Glutamatergic neuron (in vitro differentiated cells): ENCODE data around the gene ZBTB21. TPM values are rescaled to one million over a fixed set of nuclear protein-coding genes. Genes with fewer than 3 reads are reported as not detected.
A peak's percentile ranks its signal among the peaks of the same experiment; 100 is the strongest.

Experiments used
- DNase-seq: peaks from one replicate; pipeline ENCODE4 v3.0.0; 2022
- H3K27ac Mint-ChIP-seq: one replicate; pipeline ENCODE4 v1.8.0; 2020; ENCODE audit warnings: mild to moderate bottlenecking, mixed read lengths, inconsistent platforms; ENCODE audit not compliant: unreplicated experiment
- H3K27me3 Mint-ChIP-seq: one replicate; pipeline ENCODE4 v1.8.0; 2020; ENCODE audit warnings: mild to moderate bottlenecking, moderate library complexity, mixed read lengths, inconsistent platforms; ENCODE audit not compliant: unreplicated experiment
- H3K36me3 Mint-ChIP-seq: one replicate; pipeline ENCODE4 v1.8.0; 2020; ENCODE audit warnings: mild to moderate bottlenecking, mixed read lengths, inconsistent platforms; ENCODE audit not compliant: unreplicated experiment
- H3K4me1 Mint-ChIP-seq: one replicate; pipeline ENCODE4 v1.8.0; 2020; ENCODE audit warnings: mild to moderate bottlenecking, low read depth, mixed read lengths, inconsistent platforms; ENCODE audit not compliant: unreplicated experiment
- H3K4me3 Mint-ChIP-seq: one replicate; pipeline ENCODE4 v1.8.0; 2020; ENCODE audit warnings: mild to moderate bottlenecking, mixed read lengths, inconsistent platforms; ENCODE audit not compliant: unreplicated experiment
- H3K9me3 Mint-ChIP-seq: one replicate; pipeline ENCODE4 v1.8.0; 2020; ENCODE audit warnings: mild to moderate bottlenecking, moderate library complexity, mixed read lengths, inconsistent platforms; ENCODE audit not compliant: unreplicated experiment
- total RNA-seq: library from RNA; stranded (reverse); fragmentation: NEBNext Ultra II Directional; extraction: Animal tissue kit (Norgen Biotek cat#: 25700); gene quantifications from one replicate; pipeline ENCODE4 v1.2.1, GENCODE V29; 2021; ENCODE audit not compliant: unreplicated experiment
- TF ChIP-seq, protein P1 (sequence below): fragments of 200-600 bp; sonication (generic); IDR thresholded peaks from one replicate; pipeline ENCODE4 v1.5.0; 2021; ENCODE audit not compliant: partially characterized antibody, unreplicated experiment

Gene ZBTB21
- total RNA-seq, 1 donor from 2014 or later: 21.2 TPM

DNA sequence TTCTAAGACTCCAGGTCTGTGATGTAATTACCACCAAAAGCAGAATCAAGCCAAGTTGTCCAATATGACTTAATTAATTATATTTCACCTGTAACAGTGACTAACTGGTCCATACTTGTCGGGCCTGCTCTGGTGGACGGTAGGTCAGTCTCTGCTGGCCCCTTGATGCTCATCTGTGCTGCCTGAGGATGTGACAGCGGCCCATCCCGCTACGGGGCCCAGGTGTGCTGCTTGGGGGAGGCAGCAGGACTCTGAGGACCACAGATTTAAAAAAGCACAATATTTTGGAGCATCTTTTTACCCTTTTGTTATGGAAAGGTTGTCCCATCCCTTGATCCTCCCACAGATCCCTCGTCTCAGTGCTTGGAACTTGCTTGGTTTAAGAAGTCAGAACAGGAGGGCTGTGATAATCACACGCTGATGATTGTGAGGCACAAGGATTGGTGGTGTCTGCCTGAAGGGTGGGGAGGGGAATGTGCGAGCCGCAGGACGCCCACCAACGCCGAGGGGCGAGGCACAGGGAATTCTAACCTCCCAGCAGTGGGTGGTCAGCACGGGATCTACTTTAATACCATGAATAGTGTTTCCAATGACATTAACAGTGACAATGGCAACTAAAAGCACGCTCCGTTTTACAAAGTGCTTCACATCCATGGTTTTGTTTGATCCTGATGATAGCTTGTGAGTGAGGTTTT is 33.2 kb upstream of the ZBTB21 start:
- Mint-ChIP-seq H3K4me3 (no peak overlapping the region), H3K9me3 (peaks cover 6% of the 10 kb centered on the region), H3K36me3 (no peaks in the 10 kb centered on the region), H3K4me1 (peaks cover 2% of the 10 kb centered on the region), H3K27ac (no peak overlapping the region), H3K27me3 (peaks cover 10% of the 10 kb centered on the region)
- TF ChIP-seq, protein P1, sequence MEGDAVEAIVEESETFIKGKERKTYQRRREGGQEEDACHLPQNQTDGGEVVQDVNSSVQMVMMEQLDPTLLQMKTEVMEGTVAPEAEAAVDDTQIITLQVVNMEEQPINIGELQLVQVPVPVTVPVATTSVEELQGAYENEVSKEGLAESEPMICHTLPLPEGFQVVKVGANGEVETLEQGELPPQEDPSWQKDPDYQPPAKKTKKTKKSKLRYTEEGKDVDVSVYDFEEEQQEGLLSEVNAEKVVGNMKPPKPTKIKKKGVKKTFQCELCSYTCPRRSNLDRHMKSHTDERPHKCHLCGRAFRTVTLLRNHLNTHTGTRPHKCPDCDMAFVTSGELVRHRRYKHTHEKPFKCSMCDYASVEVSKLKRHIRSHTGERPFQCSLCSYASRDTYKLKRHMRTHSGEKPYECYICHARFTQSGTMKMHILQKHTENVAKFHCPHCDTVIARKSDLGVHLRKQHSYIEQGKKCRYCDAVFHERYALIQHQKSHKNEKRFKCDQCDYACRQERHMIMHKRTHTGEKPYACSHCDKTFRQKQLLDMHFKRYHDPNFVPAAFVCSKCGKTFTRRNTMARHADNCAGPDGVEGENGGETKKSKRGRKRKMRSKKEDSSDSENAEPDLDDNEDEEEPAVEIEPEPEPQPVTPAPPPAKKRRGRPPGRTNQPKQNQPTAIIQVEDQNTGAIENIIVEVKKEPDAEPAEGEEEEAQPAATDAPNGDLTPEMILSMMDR: no peak
- DNase-seq: no peak

DNA sequence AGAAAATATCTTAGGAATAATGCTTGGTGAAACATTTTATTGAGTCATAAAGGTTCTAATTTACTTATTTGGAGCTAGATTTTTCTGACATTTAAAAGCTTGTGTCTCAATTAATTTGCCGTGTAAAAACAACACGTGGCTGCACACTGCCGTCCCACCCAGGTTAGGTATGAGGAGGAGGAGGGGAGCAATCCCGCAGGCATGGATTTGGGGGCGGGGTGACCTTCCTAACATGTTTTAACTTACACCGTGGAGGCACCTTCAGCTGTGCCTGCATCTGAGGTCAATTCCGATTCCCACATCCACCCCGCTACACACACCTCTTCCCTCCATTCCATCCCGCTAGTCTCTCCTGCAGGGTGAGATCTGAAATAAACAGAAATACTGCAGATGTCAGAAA is 32.5 kb upstream of the ZBTB21 start:
- Mint-ChIP-seq H3K9me3 (peaks cover 6% of the 10 kb centered on the region), H3K4me3 (no peak overlapping the region), H3K27ac (no peak overlapping the region), H3K27me3 (peaks cover 10% of the 10 kb centered on the region), H3K36me3 (no peaks in the 10 kb centered on the region), H3K4me1 (peaks cover 2% of the 10 kb centered on the region)
- TF ChIP-seq, protein P1: no peak
- DNase-seq: no peak

DNA sequence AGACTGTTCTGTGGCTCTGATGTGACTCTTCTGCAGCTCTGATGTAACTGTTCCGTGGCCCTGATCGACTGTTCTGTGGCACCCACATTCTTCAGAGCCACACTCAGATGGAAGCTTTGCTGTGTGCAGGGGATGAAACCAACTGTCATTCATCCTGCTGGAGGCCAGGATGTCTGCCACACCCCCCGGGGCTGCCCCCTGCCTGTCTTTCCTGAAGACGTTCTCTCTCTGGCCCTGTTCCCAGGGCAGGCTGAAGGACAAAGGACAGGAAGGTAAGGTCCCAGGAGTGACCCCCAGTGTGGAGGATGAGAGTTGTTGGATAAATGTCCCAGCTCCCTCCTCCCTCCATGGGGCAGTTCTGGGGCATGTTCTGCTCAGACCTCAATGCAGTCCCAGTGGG is 31.6 kb upstream of the ZBTB21 start:
- TF ChIP-seq, protein P1: no peak
- H3K27me3 Mint-ChIP-seq: peaks cover 10% of the 10 kb centered on the region
- no peak for DNase-seq
- H3K4me3 Mint-ChIP-seq: no peak overlapping the region
- H3K36me3 Mint-ChIP-seq: no peaks in the 10 kb centered on the region
- peaks cover 2% of the 10 kb centered on the region for H3K4me1 Mint-ChIP-seq
- peaks cover 4% of the 10 kb centered on the region for H3K9me3 Mint-ChIP-seq
- no peak overlapping the region for H3K27ac Mint-ChIP-seq

DNA sequence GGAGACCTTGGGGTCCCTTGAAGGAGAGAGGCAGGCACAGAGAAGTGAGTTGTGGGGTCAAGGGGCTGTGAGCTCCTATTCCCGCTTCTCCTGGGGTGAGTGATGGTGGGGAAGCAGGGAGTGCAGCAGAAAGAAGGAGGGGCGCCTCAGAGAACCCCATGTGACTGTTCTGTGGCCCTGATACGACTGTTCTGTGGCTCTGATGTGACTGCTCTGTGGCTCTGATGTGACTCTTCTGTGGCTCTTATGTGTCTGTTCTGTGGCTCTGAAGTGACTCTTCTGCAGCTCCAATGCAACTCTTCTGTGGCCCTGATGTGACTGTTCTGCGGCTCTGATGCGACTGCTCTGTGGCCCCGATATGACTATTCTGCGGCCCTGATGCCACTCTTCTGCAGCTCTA is 31.1 kb upstream of the ZBTB21 start:
- peaks cover 2% of the 10 kb centered on the region for H3K4me1 Mint-ChIP-seq
- peaks cover 10% of the 10 kb centered on the region for H3K27me3 Mint-ChIP-seq
- peaks cover 4% of the 10 kb centered on the region for H3K9me3 Mint-ChIP-seq
- no peaks in the 10 kb centered on the region for H3K36me3 Mint-ChIP-seq
- no peak overlapping the region for H3K4me3 Mint-ChIP-seq
- TF ChIP-seq, protein P1: no peak
- no peak overlapping the region for H3K27ac Mint-ChIP-seq
- no peak for DNase-seq

DNA sequence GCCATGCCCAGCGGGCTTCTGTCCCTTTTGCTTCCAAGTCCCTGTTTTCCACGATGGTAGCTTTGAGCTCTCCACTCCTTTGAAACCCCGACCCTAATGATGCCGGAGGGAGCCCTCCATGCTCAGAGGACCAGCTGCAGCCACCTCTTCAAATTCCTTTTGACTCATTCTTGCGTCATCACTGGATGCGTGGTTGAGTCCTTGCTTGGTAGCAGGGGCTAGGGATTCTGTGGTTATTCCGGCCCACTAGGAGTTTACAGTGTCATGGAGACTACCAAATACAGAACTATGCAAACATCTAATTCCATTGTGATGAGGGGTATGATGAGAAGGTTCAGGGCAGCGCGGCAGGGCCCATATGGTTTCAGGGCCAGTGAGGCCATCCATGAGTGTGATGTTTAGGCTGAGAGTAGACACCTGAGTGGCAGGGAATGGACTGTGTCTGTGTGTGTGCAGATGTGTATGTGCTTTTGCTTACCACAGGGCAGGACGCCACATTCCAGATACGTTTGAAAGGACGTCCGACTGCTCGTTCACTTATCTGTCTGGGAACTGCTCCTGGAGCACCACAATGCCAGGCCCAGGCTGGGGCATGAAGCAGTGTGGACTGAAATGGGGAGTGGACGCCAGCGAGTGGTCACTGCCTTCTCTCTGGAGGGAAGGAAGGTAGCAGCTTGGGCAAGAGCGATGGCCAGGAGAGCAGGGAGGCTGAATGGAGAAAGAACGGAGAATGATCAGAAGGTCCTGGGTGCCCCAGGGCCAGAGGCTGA is 30.4 kb upstream of the ZBTB21 start:
- DNase-seq: no peak
- peaks cover 4% of the 10 kb centered on the region for H3K9me3 Mint-ChIP-seq
- H3K36me3 Mint-ChIP-seq: no peaks in the 10 kb centered on the region
- H3K27me3 Mint-ChIP-seq: peaks cover 10% of the 10 kb centered on the region
- TF ChIP-seq, protein P1: no peak
- peaks cover 2% of the 10 kb centered on the region for H3K4me1 Mint-ChIP-seq
- H3K4me3 Mint-ChIP-seq: no peak overlapping the region
- H3K27ac Mint-ChIP-seq: peak overlapping the region; percentile 20
